ENCODE results near the gene GOLGA7B.

The GOLGA7B gene

DNA sequence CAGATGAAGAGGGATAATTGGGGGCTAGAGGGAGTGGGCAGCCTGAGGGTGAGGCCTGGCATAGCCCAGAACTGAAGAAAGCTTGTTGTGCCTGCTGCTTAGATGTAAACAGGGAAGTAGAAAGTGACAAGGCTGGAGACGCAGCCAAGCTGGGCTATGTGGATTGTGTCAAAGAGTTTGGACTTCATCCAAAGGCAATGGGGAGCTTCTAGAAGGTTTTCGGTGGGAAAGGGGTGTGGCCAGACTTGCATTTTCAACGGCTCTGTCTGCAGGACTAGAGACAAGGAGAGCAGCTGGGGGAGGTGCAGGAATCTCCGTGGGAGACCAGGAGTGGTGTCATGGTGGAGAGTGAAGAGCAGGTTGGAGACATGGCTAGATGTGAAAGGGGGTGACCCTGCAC lies 48.8 kb downstream of the GOLGA7B start:
- no peak overlapping the region for H3K4me3 ChIP-seq (ENCODE audit: low read depth in 1 of 2, low read length in 2 of 2)
- no peaks in the 10 kb centered on the region for H3K36me3 ChIP-seq (ENCODE audit: insufficient read depth, low read length)
- H3K27ac ChIP-seq (ENCODE audit: low read depth, low read length) = no peak overlapping the region
- no peaks in the 10 kb centered on the region for H3K4me1 ChIP-seq (ENCODE audit: insufficient read depth, low read length)
- H3K9ac ChIP-seq (ENCODE audit: low read length) = no peak overlapping the region
- H3K27me3 ChIP-seq (ENCODE audit: control insufficient read depth in 1 of 2, insufficient read depth in 2 of 2, low read length in 2 of 2) = no peaks in the 10 kb centered on the region
- H3K9me3 ChIP-seq (ENCODE audit: low read length) = no peaks in the 10 kb centered on the region

DNA sequence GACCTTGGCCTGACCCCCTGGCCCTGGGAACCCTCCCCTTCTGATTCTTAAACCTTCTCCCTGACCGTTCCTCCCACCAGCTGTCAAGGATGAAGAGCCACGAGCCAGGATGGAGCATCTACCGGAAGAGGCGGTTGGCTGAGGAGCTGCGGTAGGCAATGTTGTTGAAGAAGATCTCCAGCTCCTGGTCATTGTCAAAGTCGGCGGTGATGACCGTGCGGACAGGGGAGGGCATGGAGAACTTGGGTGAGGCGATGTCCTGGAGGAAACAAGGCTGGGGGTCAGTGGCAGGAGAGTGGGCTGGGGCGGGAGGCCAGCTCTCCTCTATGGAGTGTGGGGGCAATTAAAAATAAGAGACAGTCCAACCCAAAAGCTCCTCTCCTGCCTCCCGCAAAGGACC lies 51.7 kb downstream of the GOLGA7B start:
- no peak overlapping the region for H3K27ac ChIP-seq (ENCODE audit: low read depth, low read length)
- H3K27me3 ChIP-seq (ENCODE audit: control insufficient read depth in 1 of 2, insufficient read depth in 2 of 2, low read length in 2 of 2) = no peaks in the 10 kb centered on the region
- no peak overlapping the region for H3K9ac ChIP-seq (ENCODE audit: low read length)
- no peaks in the 10 kb centered on the region for H3K4me1 ChIP-seq (ENCODE audit: insufficient read depth, low read length)
- H3K4me3 ChIP-seq (ENCODE audit: low read depth in 1 of 2, low read length in 2 of 2) = no peak overlapping the region
- H3K36me3 ChIP-seq (ENCODE audit: insufficient read depth, low read length) = no peaks in the 10 kb centered on the region
- H3K9me3 ChIP-seq (ENCODE audit: low read length) = no peaks in the 10 kb centered on the region

DNA sequence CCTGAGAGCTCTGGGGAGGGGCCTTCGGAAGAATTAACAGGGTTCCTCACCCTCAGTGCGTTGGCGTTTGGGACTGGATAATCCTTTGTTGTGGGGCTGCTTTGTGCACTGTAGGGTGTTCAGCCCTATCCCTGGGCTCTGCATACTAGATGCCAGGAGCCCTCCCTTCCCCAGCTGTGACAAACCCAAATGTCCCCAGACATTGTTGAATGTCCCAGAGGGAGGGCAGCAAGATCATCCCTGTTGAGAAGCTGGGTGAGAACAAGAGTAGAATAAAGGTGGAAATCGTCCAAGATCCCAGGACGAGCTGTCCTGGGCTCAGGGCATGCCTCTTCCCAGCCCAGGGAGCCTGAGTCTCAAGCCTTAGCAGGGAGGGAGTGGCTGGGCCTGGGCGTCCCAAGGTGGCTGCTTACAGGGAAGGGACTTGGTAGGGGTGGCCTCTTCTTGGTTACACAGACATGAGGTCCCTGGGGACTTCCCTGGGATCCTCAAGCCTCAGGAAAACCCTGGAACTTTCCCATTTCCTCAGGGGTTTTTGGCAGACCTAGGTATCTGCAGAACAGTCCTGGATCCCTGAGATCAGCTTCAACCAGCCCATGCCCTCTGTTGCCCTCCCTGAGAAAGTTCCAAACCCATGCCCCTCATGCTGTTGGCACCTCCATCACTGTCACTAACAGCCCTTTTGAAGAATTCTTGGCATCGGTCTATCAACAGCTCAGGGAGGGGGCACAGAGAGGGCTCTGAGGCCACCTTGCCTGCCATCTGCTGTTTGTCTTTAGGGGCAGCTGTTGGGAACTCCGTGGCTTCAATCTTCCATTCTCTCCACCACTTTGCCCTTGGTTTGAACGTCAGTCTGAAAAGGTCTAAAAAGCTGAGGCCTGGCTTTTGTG lies 53.7 kb downstream of the GOLGA7B start:
- Histone ChIP-seq H3K9ac (ENCODE audit: low read length) (no peak overlapping the region), H3K9me3 (ENCODE audit: low read length) (no peaks in the 10 kb centered on the region), H3K27ac (ENCODE audit: low read depth, low read length) (no peak overlapping the region), H3K4me1 (ENCODE audit: insufficient read depth, low read length) (no peaks in the 10 kb centered on the region), H3K27me3 (ENCODE audit: control insufficient read depth in 1 of 2, insufficient read depth in 2 of 2, low read length in 2 of 2) (no peaks in the 10 kb centered on the region), H3K36me3 (ENCODE audit: insufficient read depth, low read length) (no peaks in the 10 kb centered on the region), H3K4me3 (ENCODE audit: low read depth in 1 of 2, low read length in 2 of 2) (no peak overlapping the region)

GRCh38 chr10:97904018-97904381 lies 54.4 kb downstream of the GOLGA7B start:
- no peak overlapping the region for H3K27ac ChIP-seq (ENCODE audit: low read depth, low read length)
- H3K9me3 ChIP-seq (ENCODE audit: low read length) = no peaks in the 10 kb centered on the region
- no peaks in the 10 kb centered on the region for H3K36me3 ChIP-seq (ENCODE audit: insufficient read depth, low read length)
- H3K9ac ChIP-seq (ENCODE audit: low read length) = no peak overlapping the region
- H3K27me3 ChIP-seq (ENCODE audit: control insufficient read depth in 1 of 2, insufficient read depth in 2 of 2, low read length in 2 of 2) = no peaks in the 10 kb centered on the region
- H3K4me3 ChIP-seq (ENCODE audit: low read depth in 1 of 2, low read length in 2 of 2) = no peak overlapping the region
- H3K4me1 ChIP-seq (ENCODE audit: insufficient read depth, low read length) = no peaks in the 10 kb centered on the region

DNA sequence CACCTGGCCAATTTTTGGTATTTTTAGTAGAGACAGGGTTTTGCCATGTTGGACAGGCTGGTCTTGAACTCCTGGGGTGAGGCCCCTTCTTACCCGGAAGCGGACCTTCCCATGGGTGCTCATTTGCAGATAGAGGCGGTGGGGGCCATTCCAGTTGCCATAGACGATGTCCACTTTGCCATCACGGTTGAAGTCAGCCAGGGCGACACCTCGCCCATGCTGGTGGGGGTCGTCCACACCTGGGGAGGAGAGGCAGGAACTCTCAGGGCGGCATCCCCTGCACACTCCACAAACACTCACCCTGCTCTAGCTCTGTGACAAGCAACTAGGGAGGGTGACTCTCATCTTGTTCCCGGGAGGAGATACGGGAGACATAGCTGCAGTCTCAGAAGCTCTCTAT lies 54.9 kb downstream of the GOLGA7B start:
- no peaks in the 10 kb centered on the region for H3K36me3 ChIP-seq (ENCODE audit: insufficient read depth, low read length)
- no peaks in the 10 kb centered on the region for H3K27me3 ChIP-seq (ENCODE audit: control insufficient read depth in 1 of 2, insufficient read depth in 2 of 2, low read length in 2 of 2)
- H3K9me3 ChIP-seq (ENCODE audit: low read length) = no peaks in the 10 kb centered on the region
- H3K4me3 ChIP-seq (ENCODE audit: low read depth in 1 of 2, low read length in 2 of 2) = no peak overlapping the region
- no peak overlapping the region for H3K9ac ChIP-seq (ENCODE audit: low read length)
- no peak overlapping the region for H3K27ac ChIP-seq (ENCODE audit: low read depth, low read length)
- H3K4me1 ChIP-seq (ENCODE audit: insufficient read depth, low read length) = no peaks in the 10 kb centered on the region

DNA sequence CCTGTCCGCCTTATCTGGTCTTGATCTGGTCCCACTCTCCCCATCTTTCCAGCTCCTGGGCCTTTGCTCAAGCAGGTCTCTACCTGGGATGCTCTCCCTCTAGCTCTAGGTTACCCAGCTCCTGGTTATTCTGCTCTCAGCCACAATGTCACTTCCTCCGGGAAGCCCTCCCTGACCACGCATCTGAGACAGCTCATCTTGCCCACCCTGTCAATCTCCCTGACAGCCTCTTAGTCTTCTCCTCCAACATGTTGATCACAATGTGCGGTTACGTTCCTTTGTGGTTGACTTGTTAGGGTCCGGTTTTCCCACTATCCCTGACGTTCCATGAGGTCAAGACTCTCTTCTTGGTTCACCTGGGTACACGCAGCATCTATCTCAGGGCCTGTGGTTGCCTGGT lies 55.6 kb downstream of the GOLGA7B start:
- H3K9ac ChIP-seq (ENCODE audit: low read length) = no peak overlapping the region
- H3K27ac ChIP-seq (ENCODE audit: low read depth, low read length) = no peak overlapping the region
- no peaks in the 10 kb centered on the region for H3K27me3 ChIP-seq (ENCODE audit: control insufficient read depth in 1 of 2, insufficient read depth in 2 of 2, low read length in 2 of 2)
- no peaks in the 10 kb centered on the region for H3K9me3 ChIP-seq (ENCODE audit: low read length)
- no peaks in the 10 kb centered on the region for H3K36me3 ChIP-seq (ENCODE audit: insufficient read depth, low read length)
- no peaks in the 10 kb centered on the region for H3K4me1 ChIP-seq (ENCODE audit: insufficient read depth, low read length)
- no peak overlapping the region for H3K4me3 ChIP-seq (ENCODE audit: low read depth in 1 of 2, low read length in 2 of 2)

- peaks cover 0 to 4% of the 10 kb centered on the region in 2 donors for H3K27me3 ChIP-seq (ENCODE audit: control insufficient read depth in 1 of 2, insufficient read depth in 2 of 2, low read length in 2 of 2)
- H3K4me3 ChIP-seq (ENCODE audit: low read depth in 1 of 2, low read length in 2 of 2) = no peak overlapping the region
- no peaks in the 10 kb centered on the region for H3K4me1 ChIP-seq (ENCODE audit: insufficient read depth, low read length)
- H3K9ac ChIP-seq (ENCODE audit: low read length) = no peak overlapping the region
- H3K36me3 ChIP-seq (ENCODE audit: insufficient read depth, low read length) = no peaks in the 10 kb centered on the region
- no peaks in the 10 kb centered on the region for H3K9me3 ChIP-seq (ENCODE audit: low read length)
- H3K27ac ChIP-seq (ENCODE audit: low read depth, low read length) = no peak overlapping the region
Measured at GRCh38 chr10:97907211-97907610, 57.6 kb downstream of the GOLGA7B start.

DNA sequence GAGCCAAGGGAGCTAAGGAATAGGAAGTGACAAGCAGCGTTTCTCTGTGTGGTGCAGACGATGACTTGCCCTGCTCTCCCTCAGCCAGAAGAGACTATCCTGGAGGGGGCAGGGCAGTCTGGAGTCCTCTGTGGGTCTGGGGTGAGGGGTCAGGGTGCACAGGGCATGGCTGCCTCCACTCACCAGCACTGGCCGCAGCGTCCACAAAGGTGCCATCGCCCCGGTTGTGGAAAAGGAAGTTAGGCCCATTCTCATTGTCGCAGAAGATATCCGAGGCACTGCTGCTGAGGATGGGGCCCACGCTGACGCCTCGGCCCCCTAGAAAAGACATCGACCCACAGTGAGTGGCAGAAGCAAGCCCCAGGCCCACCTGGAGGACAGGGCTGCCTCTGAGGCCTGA lies 58.2 kb downstream of the GOLGA7B start:
- Histone ChIP-seq H3K27me3 (ENCODE audit: control insufficient read depth in 1 of 2, insufficient read depth in 2 of 2, low read length in 2 of 2) (peaks cover 0 to 4% of the 10 kb centered on the region in 2 donors), H3K9ac (ENCODE audit: low read length) (no peak overlapping the region), H3K36me3 (ENCODE audit: insufficient read depth, low read length) (no peaks in the 10 kb centered on the region), H3K4me3 (ENCODE audit: low read depth in 1 of 2, low read length in 2 of 2) (no peak overlapping the region), H3K27ac (ENCODE audit: low read depth, low read length) (no peak overlapping the region), H3K4me1 (ENCODE audit: insufficient read depth, low read length) (no peaks in the 10 kb centered on the region), H3K9me3 (ENCODE audit: low read length) (no peaks in the 10 kb centered on the region)

GRCh38 chr10:97910661-97911060 lies 61.0 kb downstream of the GOLGA7B start:
- Histone ChIP-seq H3K27me3 (ENCODE audit: control insufficient read depth in 1 of 2, insufficient read depth in 2 of 2, low read length in 2 of 2) (peaks cover 0 to 15% of the 10 kb centered on the region in 2 donors), H3K4me3 (ENCODE audit: low read depth in 1 of 2, low read length in 2 of 2) (no peak overlapping the region), H3K9me3 (ENCODE audit: low read length) (no peaks in the 10 kb centered on the region), H3K4me1 (ENCODE audit: insufficient read depth, low read length) (no peaks in the 10 kb centered on the region), H3K36me3 (ENCODE audit: insufficient read depth, low read length) (no peaks in the 10 kb centered on the region), H3K9ac (ENCODE audit: low read length) (no peak overlapping the region), H3K27ac (ENCODE audit: low read depth, low read length) (no peak overlapping the region)

GRCh38 chr10:97911217-97911616 lies 61.6 kb downstream of the GOLGA7B start:
- H3K9ac ChIP-seq (ENCODE audit: low read length) = no peak overlapping the region
- H3K4me3 ChIP-seq (ENCODE audit: low read depth in 1 of 2, low read length in 2 of 2) = no peak overlapping the region
- no peaks in the 10 kb centered on the region for H3K9me3 ChIP-seq (ENCODE audit: low read length)
- peaks cover 0 to 15% of the 10 kb centered on the region in 2 donors for H3K27me3 ChIP-seq (ENCODE audit: control insufficient read depth in 1 of 2, insufficient read depth in 2 of 2, low read length in 2 of 2)
- no peaks in the 10 kb centered on the region for H3K36me3 ChIP-seq (ENCODE audit: insufficient read depth, low read length)
- no peak overlapping the region for H3K27ac ChIP-seq (ENCODE audit: low read depth, low read length)
- H3K4me1 ChIP-seq (ENCODE audit: insufficient read depth, low read length) = no peaks in the 10 kb centered on the region

GRCh38 chr10:97913193-97913592 lies 63.5 kb downstream of the GOLGA7B start:
- Histone ChIP-seq H3K9ac (ENCODE audit: low read length) (no peak overlapping the region), H3K27ac (ENCODE audit: low read depth, low read length) (no peak overlapping the region), H3K4me1 (ENCODE audit: insufficient read depth, low read length) (no peaks in the 10 kb centered on the region), H3K36me3 (ENCODE audit: insufficient read depth, low read length) (no peaks in the 10 kb centered on the region), H3K4me3 (ENCODE audit: low read depth in 1 of 2, low read length in 2 of 2) (no peak overlapping the region), H3K27me3 (ENCODE audit: control insufficient read depth in 1 of 2, insufficient read depth in 2 of 2, low read length in 2 of 2) (peaks cover 0 to 15% of the 10 kb centered on the region in 2 donors), H3K9me3 (ENCODE audit: low read length) (no peaks in the 10 kb centered on the region)

DNA sequence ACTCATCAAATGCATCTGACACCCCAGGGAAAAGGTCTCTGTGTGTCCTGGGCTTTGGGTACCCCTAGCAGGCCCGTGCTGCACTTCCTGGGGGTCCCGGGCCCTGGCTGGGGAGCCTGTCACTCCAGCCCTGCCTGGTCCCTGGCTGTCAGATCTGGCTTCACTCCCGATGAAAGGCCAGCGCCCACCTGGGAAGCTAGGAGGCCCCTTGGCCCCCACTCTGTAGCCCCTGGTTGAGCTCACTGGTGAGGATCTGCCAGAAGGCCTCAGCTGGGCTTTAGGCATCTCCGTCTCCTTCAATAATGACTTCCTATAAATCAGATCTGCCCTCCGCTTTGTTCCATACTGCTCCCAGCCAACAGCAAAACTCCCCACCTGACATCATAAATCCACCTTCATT lies 64.0 kb downstream of the GOLGA7B start:
- Histone ChIP-seq H3K27me3 (ENCODE audit: control insufficient read depth in 1 of 2, insufficient read depth in 2 of 2, low read length in 2 of 2) (peaks cover 0 to 15% of the 10 kb centered on the region in 2 donors), H3K4me1 (ENCODE audit: insufficient read depth, low read length) (no peaks in the 10 kb centered on the region), H3K36me3 (ENCODE audit: insufficient read depth, low read length) (no peaks in the 10 kb centered on the region)

More for the DNA sequence above, 64.0 kb downstream of the GOLGA7B start:
- Histone ChIP-seq H3K27ac (ENCODE audit: low read depth, low read length) (no peak overlapping the region), H3K4me3 (ENCODE audit: low read depth in 1 of 2, low read length in 2 of 2) (no peak overlapping the region), H3K9ac (ENCODE audit: low read length) (no peak overlapping the region), H3K9me3 (ENCODE audit: low read length) (no peaks in the 10 kb centered on the region)

Measured in muscle layer of colon (tissue), 2 donors.